ENCODE data around the gene HECTD3.

HECTD3 gene

DNA sequence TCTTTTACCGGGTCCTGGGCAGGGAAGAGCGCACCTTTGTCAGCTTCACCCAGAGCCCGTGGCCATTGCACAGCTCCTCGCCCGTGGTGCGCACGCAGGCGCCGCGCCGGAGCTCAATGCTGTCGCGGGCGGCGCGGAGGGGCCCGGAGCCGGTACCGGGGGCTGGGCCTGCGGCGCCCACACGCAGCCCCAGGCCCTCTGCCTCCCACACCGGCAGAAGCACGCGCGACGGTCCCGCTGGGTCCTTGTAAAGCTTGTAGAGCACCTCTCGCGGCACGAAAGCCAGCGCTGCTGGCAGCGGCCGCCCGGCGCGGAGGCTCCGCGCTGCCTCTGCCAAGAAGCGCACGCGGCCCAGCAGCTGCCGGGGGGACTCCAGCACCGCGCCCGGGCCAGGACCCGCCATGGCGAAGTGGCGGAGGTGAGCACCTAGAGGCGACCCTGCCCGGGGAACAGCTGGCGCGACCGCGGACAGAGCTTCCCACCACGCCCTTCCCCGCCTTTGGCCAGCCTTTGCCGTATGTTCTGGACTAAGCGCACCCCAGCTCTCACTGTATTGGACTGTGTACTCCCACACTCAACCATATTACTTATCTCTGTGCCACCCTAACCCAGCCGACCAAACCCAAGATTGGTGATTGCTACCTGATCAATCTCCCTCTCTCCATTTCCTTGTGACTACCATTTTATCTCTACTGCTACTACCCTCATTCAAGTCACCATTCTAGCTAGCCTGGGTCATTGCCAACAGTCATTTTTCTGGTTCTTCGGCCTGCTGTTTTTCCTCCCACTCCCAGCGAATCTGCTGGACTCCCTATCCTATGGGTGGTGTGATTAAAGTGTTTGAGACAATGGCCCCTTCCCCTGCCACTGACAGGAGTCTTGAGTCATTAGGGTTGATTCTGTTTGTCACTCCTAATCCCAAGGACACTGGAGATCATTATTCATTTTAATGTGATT lies at the start of gene HECTD3:
Gene HECTD3, minus strand, starts transcription at position 470 of the 957 bp plus-strand sequence. Its CDS starts 67 bp downstream, at position 403.
- no peak for DNase-seq (ENCODE audit: low read depth, low spot score)

- no peak for DNase-seq (ENCODE audit: low read depth, low spot score)
Observed at GRCh38 chr1:45059829-45060228, 48.7 kb upstream of the HECTD3 start.

- no peak for DNase-seq (ENCODE audit: low read depth, low spot score)
Observed at GRCh38 chr1:45057542-45057941, 46.4 kb upstream of the HECTD3 start.

DNA sequence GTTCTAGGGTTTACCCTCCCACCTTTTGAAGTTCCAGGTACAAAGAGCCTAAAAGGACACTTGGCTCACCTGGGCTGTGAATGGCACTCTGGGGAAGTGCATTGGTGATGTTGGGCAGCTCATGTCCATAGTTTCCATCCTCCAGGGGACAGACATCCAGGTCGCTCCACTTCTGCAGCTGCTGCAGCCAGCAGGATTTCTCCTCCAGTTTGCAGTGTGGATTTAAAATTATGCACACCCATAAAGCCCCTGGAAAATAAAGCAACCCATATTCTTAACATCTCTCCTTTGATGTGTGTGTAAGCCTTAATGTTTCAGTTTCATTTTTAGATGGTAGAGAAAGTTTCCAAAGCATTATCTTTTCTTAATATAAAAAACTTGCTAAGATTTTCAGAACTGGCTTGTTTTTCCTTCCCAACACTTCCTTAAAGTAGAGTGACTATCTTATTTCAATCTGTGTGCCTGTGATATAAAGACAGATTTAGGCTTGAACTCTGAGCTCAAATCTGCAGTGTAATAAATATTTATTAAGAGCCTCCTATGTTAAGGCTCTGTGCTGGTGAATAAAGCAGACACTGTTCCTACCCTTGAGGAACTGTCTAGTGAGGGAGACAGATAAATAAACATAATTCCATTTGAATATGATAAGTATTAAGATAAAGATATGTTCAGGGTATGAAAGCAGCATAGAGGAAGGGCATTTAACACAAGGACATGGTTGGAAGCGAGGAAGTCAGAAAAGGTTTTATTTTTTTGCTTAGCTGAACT lies 40.1 kb upstream of the HECTD3 start:
- no peak for DNase-seq (ENCODE audit: low read depth, low spot score)

- no peak for DNase-seq (ENCODE audit: low read depth, low spot score)
Observed at GRCh38 chr1:45047032-45047431, 35.9 kb upstream of the HECTD3 start.

- no peak for DNase-seq (ENCODE audit: low read depth, low spot score)
Observed at GRCh38 chr1:45044916-45045315, 33.8 kb upstream of the HECTD3 start.

- DNase-seq (ENCODE audit: low read depth, low spot score) = no peak
Observed at GRCh38 chr1:45043094-45043493, 32.0 kb upstream of the HECTD3 start.

- no peak for DNase-seq (ENCODE audit: low read depth, low spot score)
Observed at GRCh38 chr1:45040297-45040696, 29.2 kb upstream of the HECTD3 start.

DNA sequence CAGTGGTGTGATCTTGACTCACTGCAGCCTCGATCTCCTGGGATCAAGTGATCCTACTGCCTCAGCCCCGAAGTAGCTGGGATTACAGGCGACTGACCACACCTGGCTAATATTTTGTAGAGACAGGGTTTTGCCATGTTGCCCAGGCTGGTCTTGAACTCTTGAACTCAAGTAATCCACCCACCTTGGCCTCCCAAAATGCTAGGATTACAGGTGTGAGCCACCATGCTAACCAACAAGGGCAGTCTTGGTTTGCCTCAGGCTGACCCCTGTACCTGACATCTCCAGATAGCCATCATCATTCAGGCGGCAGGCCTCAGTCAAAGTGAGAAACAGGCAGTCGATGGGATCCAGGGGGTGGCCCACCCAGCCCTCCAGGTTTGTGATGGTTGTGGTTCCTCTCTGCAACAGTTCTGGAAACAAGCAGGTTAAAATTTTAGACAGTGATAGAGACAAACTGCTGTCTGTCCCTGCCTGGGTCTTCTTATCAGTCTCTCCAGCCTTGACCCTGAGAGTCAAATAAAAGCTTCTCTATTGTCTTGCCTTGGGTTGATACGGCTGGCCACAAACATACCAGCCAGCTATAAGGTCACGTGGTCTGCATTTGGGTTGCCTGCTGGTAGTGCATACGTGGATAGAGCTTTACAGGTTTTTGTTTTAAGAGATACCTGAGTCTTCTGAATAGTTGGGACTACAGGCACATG lies 27.7 kb upstream of the HECTD3 start:
- DNase-seq (ENCODE audit: low read depth, low spot score) = no peak

GRCh38 chr1:45038240-45038639 lies 27.1 kb upstream of the HECTD3 start:
- no peak for DNase-seq (ENCODE audit: low read depth, low spot score)

GRCh38 chr1:45037456-45037855 lies 26.3 kb upstream of the HECTD3 start:
- no peak for DNase-seq (ENCODE audit: low read depth, low spot score)

DNA sequence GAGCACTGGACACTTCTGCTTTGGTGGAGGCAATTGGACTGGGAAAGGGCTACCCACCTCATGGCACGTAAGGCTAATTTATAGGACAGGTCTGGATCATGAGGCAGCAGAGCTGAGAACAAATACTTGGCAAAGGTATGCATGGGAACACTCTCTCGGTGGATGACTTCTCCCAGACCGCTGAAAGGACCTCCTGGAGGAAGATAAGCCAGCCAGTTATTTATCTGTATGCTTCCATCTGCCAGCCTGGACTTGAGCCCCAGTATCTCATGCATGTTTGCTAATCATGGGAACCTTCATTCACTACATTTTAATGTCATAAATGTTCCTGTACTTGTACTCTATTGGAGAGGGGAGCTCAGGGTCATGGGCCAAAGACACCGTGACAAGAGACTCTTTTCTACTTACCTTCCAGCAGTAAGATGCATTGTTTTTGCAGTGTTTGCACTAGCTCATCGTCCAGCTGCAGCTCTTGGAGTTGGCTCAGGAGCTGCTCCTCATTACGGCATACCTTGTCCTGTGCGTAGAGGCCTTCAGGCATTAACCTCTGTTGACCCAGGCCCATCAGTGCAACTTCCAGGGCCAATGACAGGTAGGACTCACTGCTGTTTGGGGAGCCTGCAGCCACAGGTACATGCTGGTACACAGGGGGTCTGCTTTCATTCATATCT lies 24.6 kb upstream of the HECTD3 start:
- DNase-seq (ENCODE audit: low read depth, low spot score) = no peak

- no peak for DNase-seq (ENCODE audit: low read depth, low spot score)
Observed at GRCh38 chr1:45033356-45033755, 22.2 kb upstream of the HECTD3 start.

- DNase-seq (ENCODE audit: low read depth, low spot score) = no peak
Observed at GRCh38 chr1:45032837-45033236, 21.7 kb upstream of the HECTD3 start.

DNA sequence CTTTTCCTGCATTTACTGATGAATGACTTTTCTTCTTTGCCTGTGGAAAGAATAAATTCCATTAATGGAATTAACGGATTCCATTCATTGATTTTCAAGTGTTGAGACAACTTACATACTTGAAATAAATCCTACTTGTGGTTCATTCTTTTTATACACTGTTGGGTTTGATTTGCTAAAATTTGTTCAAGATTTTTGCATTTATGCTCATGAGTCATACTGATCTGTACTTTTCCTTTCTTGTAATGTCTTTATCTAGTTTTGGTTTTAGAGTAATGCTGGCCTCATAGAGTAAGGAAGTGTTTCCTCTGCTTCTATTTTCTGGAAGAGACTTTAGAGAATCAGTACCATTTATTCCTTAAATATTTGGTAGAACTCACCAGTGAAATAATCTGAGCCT lies 15.3 kb upstream of the HECTD3 start:
- no peak for DNase-seq (ENCODE audit: low read depth, low spot score)

GRCh38 chr1:45023663-45024062 lies 12.5 kb upstream of the HECTD3 start:
- DNase-seq (ENCODE audit: low read depth, low spot score) = no peak

DNA sequence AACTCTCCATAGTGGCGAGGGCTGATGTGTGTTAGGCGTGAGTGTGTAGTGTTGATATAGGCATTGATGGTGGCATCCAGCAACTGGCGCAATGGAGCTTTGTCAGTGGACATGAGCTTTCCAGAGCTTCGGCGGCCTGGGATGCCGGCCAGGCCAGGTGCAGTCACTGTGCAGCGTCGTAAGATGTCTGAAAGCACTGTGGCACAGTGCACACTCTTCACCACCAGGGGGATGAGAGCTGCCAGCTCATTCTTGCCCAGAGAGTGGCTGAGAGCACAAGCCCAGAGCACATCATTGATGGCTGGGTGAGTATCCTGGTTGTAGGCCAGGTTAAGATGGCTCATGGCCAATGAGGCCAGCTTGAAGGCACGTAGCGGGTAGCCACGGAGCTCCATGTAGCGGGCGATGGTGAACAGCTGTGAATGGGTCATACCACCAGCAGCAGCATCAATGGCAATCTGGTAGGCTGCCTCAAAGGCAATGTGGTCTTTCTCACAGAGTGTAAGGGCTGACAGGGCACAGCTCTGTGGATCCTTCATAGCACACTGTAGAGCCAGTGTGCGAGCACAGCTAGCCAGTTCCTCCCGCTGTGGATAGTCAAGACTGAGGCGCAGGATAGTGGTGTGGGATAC lies 7.6 kb upstream of the HECTD3 start:
- DNase-seq (ENCODE audit: low read depth, low spot score) = no peak

- DNase-seq (ENCODE audit: low read depth, low spot score) = no peak
Observed at GRCh38 chr1:45016767-45017166, 5.6 kb upstream of the HECTD3 start.

DNA sequence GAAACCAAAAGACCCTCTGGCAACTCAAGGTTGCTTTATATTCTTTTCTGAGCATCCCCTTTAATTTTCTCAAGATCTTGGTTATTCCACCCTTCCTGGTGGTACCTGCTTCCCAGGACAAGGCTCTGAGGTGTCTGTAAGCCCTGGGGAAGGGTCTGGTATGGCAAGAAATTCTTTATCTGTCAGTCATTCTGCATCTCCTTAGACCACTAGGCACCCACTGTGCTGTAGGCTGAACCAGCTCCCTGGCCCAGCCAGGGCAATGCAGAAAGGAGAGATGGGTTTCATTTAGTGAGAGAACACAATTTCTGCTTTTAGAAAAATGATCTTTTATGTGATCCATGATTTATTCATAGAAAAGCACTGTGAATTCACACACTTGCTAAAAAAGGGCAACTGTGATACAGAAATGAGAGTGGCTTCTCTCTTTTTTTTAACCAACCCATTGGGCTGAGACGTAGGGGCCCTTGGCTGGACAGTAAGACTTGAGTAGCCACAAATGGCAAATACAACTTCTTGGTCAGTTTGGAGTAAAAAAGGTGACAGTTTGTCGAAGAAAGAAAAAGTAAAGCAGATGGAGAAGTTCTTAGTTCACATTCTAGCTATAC lies 5.1 kb upstream of the HECTD3 start:
- DNase-seq (ENCODE audit: low read depth, low spot score) = no peak

DNA sequence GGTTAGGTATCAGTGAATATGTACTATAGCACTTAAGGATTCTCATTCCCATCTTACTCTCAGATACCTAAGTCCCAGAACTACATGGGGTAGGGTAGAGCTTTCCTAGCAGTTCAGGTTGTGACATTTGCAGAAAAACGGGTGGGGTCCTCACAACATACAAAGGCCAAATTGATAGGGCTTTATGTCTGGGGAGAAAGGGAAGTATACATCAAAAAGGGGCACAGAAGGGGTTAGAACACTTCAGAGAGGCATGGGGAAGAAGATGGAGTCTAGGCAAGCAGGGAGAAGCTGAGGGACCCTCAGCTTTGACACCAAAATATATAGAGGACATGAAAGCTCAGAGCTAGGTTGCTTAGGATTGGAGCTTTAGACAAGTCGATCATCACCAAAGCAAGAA lies 4.6 kb upstream of the HECTD3 start:
- no peak for DNase-seq (ENCODE audit: low read depth, low spot score)
